Stimulated activated CD8-positive, alpha-beta memory T cell treated with anti-CD3 and anti-CD28 coated beads, Interleukin-12 subunit alpha, Interleukin-12 subunit beta, amount 100 ng/mL, for 4 hours (primary cell): Measurements from ENCODE around the gene NPFF.

ENCODE experiments used
- DNase-seq: peaks from one replicate; pipeline ENCODE4 v3.0.0-alpha.2; 2020; ENCODE audit warnings: low read depth

Gene NPFF

GRCh38 chr12:53513712-53514410 lies 6.6 kb upstream of the NPFF start:
- DNase-seq = no peak

- DNase-seq = no peak
Observed at GRCh38 chr12:53510181-53510812, 3.0 kb upstream of the NPFF start.

- peak; percentile 62 for DNase-seq
Observed at GRCh38 chr12:53508534-53509170, 1.4 kb upstream of the NPFF start.

GRCh38 chr12:53507603-53507885 lies 260 bp upstream of the NPFF start:
- DNase-seq = no peak

- DNase-seq = no peak
Observed at GRCh38 chr12:53506450-53506785, 866 bp downstream of the NPFF start.

GRCh38 chr12:53505555-53506449 lies 1.5 kb downstream of the NPFF start:
- DNase-seq = no peak

- no peak for DNase-seq
Observed at GRCh38 chr12:53505086-53505485, 2.2 kb downstream of the NPFF start.

GRCh38 chr12:53504004-53504920 lies 3.0 kb downstream of the NPFF start:
- DNase-seq = no peak

- DNase-seq = no peak
Observed at GRCh38 chr12:53502983-53503728, 4.1 kb downstream of the NPFF start.

GRCh38 chr12:53502331-53502730 lies 5.0 kb downstream of the NPFF start:
- DNase-seq = no peak

GRCh38 chr12:53501615-53502181 lies 5.6 kb downstream of the NPFF start:
- no peak for DNase-seq

- peak; percentile 94 for DNase-seq
Observed at GRCh38 chr12:53500776-53501614, 6.3 kb downstream of the NPFF start, which contains the start of gene TARBP2. TSS of gene TARBP2 (plus strand) at chr12:53501283. CDS start at chr12:53501409, 126 bp downstream.

- no peak for DNase-seq
Observed at GRCh38 chr12:53500142-53500775, 7.0 kb downstream of the NPFF start.

- peak; percentile 35 for DNase-seq
Observed at GRCh38 chr12:53499266-53500141, 7.8 kb downstream of the NPFF start, which contains the start of gene MAP3K12. TSS of gene MAP3K12 (minus strand) at chr12:53499458. CDS start at chr12:53487391, 12,067 bp downstream.

GRCh38 chr12:53498235-53498630 lies 9.1 kb downstream of the NPFF start:
- no peak for DNase-seq

- DNase-seq = no peak
Observed at GRCh38 chr12:53497461-53497860, 9.8 kb downstream of the NPFF start.

- DNase-seq = no peak
Observed at GRCh38 chr12:53496752-53497032, 10.6 kb downstream of the NPFF start.
